Suprapubic skin (tissue), 4 donors: ENCODE data around the gene CFAP65. TPM values are rescaled to one million over a fixed set of nuclear protein-coding genes. Genes with fewer than 3 reads are reported as not detected.

Experiments
- DNase-seq, 2 donors: peaks; one replicate each; pipeline ENCODE4 v3.0.0-alpha.2; 2019; ENCODE audit warnings: low spot score in 2 of 2
- H3K27ac ChIP-seq: fragments of 200-600 bp; sonication (generic); one replicate; pipeline ENCODE4 v1.5.1; 2019
- H3K27me3 ChIP-seq: fragments of 200-600 bp; sonication (generic); one replicate; pipeline ENCODE4 v1.5.1; 2019
- H3K36me3 ChIP-seq: fragments of 200-600 bp; sonication (generic); one replicate; pipeline ENCODE4 v1.5.1; 2019
- H3K4me1 ChIP-seq: fragments of 200-600 bp; sonication (generic); one replicate; pipeline ENCODE4 v1.5.1; 2019
- H3K4me3 ChIP-seq: fragments of 200-600 bp; sonication (generic); one replicate; pipeline ENCODE4 v1.5.1; 2019; ENCODE audit warnings: mild to moderate bottlenecking
- H3K9me3 ChIP-seq: fragments of 200-600 bp; sonication (generic); one replicate; pipeline ENCODE4 v1.5.1; 2019
- CTCF ChIP-seq, 2 donors: fragments of 200-600 bp in 1 of 2; fragments of 450-650 bp in 1 of 2; sonication (generic) in 1 of 2; IDR thresholded peaks; one replicate each; pipeline ENCODE4 v1.5.1; 2016 to 2019; ENCODE audit warnings: antibody characterized with exemption in 2 of 2, mild to moderate bottlenecking in 1 of 2, moderate library complexity in 1 of 2
- EP300 ChIP-seq: sonication (generic); formaldehyde crosslinking; IDR thresholded peaks from one replicate; pipeline ENCODE4 v1.6.1; 2017; ENCODE audit warnings: antibody characterized with exemption
- POLR2A ChIP-seq, 2 donors: fragments of 450-650 bp; IDR thresholded peaks; one replicate each; pipeline ENCODE4 v1.6.1; 2017; ENCODE audit warnings: antibody characterized with exemption in 2 of 2, mild to moderate bottlenecking in 2 of 2, moderate library complexity in 2 of 2
- POLR2AphosphoS5 ChIP-seq, 3 donors: sonication (generic); formaldehyde crosslinking; IDR thresholded peaks; one replicate each; pipeline ENCODE4 v1.6.1; 2017; ENCODE audit warnings: antibody characterized with exemption in 3 of 3
- WGBS: methylation state at CpG from one replicate; pipeline ENCODE4 v1.1.5; 2018; 5-methylcytosine and 5-hydroxymethylcytosine counted together
- total RNA-seq, 4 donors: library from RNA; depleted of rRNA; stranded (reverse); fragments of >200 nt; gene quantifications; one replicate each; pipeline ENCODE4 v1.1.0, GENCODE V29; 2016

The CFAP65 gene
- total RNA-seq, 4 donors from 2014 or later = not detected

DNA sequence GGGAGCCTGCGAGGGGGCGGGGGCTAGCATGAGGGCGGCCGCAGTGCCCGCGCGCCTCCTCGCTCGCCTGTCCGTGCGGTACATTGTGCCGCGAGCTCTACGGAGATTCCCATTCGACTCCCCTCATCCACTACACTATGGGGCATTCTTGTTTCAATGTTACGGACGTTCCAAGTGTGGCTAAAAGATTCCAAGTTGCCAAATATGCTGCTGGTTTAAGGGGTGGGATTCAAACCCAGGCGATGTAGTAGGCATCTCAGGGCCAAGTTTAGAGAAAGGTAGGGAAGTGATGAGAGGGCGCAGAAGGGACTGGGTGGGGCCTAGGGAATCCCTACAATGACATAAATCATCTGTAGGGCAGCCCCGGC lies 38.1 kb downstream of the CFAP65 start:
- peaks cover 89% of the 10 kb centered on the region for H3K27me3 ChIP-seq
- H3K4me1 ChIP-seq = peaks cover 26% of the 10 kb centered on the region
- no peak for DNase-seq
- H3K27ac ChIP-seq = no peak overlapping the region
- TF ChIP-seq EP300 = no peak
- TF ChIP-seq POLR2AphosphoS5 (IDR thresholded peaks at IDR 0.05) = no peak
- no peak for TF ChIP-seq POLR2A (IDR thresholded peaks at IDR 0.05)
- TF ChIP-seq CTCF (IDR thresholded peaks at IDR 0.05) = no peak
- no peaks in the 10 kb centered on the region for H3K36me3 ChIP-seq
- H3K9me3 ChIP-seq = no peaks in the 10 kb centered on the region
- WGBS = 38% methylated on average over 5 of the region's 20 CpGs
- H3K4me3 ChIP-seq = peak overlapping the region; percentile 41

DNA sequence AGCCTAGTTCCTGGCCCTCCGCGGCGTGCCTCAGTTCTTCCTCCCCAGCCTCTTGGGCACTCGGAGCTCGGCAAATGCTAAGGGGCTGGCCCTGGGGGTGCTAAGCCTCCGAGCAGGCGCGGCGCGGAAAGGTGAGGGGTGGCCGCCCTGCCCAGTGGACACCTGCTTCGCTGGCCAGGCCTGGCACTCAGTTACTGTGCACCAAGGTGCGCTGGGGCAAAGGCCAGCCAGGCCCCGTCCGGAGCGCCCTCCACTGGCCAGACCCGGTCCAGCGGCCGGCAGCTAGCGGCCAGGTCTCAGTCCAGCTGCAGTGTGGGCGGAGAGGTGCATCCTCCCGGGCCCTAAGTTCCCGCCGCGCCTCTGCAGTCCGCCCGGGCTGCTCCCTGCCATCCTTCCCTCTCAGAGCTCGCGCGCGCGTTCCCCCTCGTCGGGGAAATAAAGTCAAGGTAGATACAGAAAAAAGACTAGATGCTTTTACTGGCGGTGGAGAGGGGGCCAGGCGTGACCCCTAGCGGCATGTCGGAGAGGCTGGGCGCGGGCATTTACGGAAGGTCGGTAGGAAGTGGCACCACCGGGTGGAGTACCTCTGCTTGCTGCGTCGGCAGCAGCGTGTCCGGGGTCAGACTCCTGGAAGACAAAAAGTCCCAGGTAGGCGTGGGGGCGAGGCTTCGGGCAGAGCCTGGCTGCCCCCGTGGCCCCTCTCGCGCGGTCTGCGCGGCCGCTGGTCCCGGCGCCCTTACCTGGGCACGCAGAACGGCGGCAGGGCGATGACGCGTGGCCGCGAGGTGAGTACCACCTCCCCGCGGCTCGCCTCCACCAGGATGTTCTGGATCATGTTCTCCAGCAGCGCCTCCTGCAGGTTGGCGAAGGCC lies 38.7 kb downstream of the CFAP65 start:
- TF ChIP-seq CTCF (IDR thresholded peaks at IDR 0.05) (peak in 1 of 2 donors; percentile 62), POLR2A (IDR thresholded peaks at IDR 0.05) (no peak)
- Histone ChIP-seq H3K27me3 (peaks cover 85% of the 10 kb centered on the region), H3K36me3 (no peaks in the 10 kb centered on the region), H3K4me3 (peak overlapping the region; percentile 41), H3K9me3 (no peaks in the 10 kb centered on the region), H3K4me1 (peaks cover 26% of the 10 kb centered on the region), H3K27ac (no peak overlapping the region)
- DNase-seq = no peak
- WGBS = 2% methylated on average over 31 of the region's 72 CpGs

- DNase-seq = peak in 1 of 2 donors; percentile 80
- peak overlapping the region; percentile 41 for H3K4me3 ChIP-seq
These were observed 39.5 kb downstream of the CFAP65 start for GRCh38 chr2:219001577-219002394.

GRCh38 chr2:219001100-219001576 lies 40.2 kb downstream of the CFAP65 start:
- WGBS = no CpG with 5 or more reads among the region's 26 CpGs
- peak overlapping the region; percentile 41 for H3K4me3 ChIP-seq
- no peaks in the 10 kb centered on the region for H3K9me3 ChIP-seq
- peaks cover 31% of the 10 kb centered on the region for H3K4me1 ChIP-seq
- no peak for TF ChIP-seq CTCF (IDR thresholded peaks at IDR 0.05)
- no peak for TF ChIP-seq POLR2A (IDR thresholded peaks at IDR 0.05)
- no peak for TF ChIP-seq EP300
- TF ChIP-seq POLR2AphosphoS5 (IDR thresholded peaks at IDR 0.05) = no peak
- peaks cover 91% of the 10 kb centered on the region for H3K27me3 ChIP-seq
- no peak for DNase-seq
- H3K36me3 ChIP-seq = no peaks in the 10 kb centered on the region
- no peak overlapping the region for H3K27ac ChIP-seq

More at GRCh38 chr2:219001577-219002394, 39.5 kb downstream of the CFAP65 start:
- no peak for TF ChIP-seq CTCF (IDR thresholded peaks at IDR 0.05)
- no peak for TF ChIP-seq POLR2AphosphoS5 (IDR thresholded peaks at IDR 0.05)
- no peak for TF ChIP-seq EP300
- no peak for TF ChIP-seq POLR2A (IDR thresholded peaks at IDR 0.05)
- Histone ChIP-seq H3K9me3 (no peaks in the 10 kb centered on the region), H3K27me3 (peaks cover 88% of the 10 kb centered on the region), H3K36me3 (no peaks in the 10 kb centered on the region), H3K4me1 (peaks cover 26% of the 10 kb centered on the region), H3K27ac (no peak overlapping the region)
- WGBS = 3% methylated on average over 27 of the region's 70 CpGs

DNA sequence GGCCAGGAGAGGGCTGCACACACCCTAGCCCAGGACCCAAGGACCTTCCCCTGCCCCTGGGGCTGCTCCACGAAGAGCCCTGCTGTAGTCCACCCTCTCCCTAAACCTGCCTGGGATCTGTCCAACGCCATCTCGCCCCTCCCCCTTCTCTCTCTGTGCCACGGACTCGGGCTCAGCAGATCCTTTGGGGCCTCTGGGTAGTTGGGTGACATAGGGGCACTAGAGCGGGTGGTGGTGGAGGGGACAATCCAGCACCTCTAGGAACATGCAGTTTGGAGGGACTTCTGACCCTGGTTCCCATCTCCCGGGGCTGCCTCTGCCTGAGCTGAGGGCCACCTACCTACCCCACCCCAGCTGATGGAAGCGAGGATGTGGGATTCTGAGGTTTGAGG lies 40.8 kb downstream of the CFAP65 start:
- TF ChIP-seq POLR2A (IDR thresholded peaks at IDR 0.05) (no peak), POLR2AphosphoS5 (IDR thresholded peaks at IDR 0.05) (no peak)
- Histone ChIP-seq H3K36me3 (no peaks in the 10 kb centered on the region), H3K27me3 (peaks cover 91% of the 10 kb centered on the region), H3K27ac (no peak overlapping the region), H3K9me3 (no peaks in the 10 kb centered on the region), H3K4me1 (peaks cover 35% of the 10 kb centered on the region), H3K4me3 (no peak overlapping the region)
- DNase-seq = no peak
- WGBS = 29% methylated on average over 4 of the region's 8 CpGs
